Activated T-cell treated with anti-CD3 and anti-CD28 coated beads, Interleukin-2, amount 50 U/mL, for 72 hours (primary cell): ENCODE results near the gene DLG2. TPM values are rescaled to one million over a fixed set of nuclear protein-coding genes. Genes with fewer than 3 reads are reported as not detected.

Experiments used
- ATAC-seq, 2 donors: fragments of 150-1000 bp; cut with Tn5 transposase; replicated peaks in 1 of 2; 2 replicates each; pipeline ENCODE4 v1.10.0; 2021; ENCODE audit warnings: moderate library complexity in 2 of 2, mild to moderate bottlenecking in 1 of 2
- DNase-seq, 2 donors: peaks; one replicate each; pipeline ENCODE4 v3.0.0; 2021 to 2022; ENCODE audit warnings: mixed read lengths in 1 of 2
- H3K27ac Mint-ChIP-seq: one replicate; pipeline ENCODE4 v1.8.0; 2022; ENCODE audit warnings: mild to moderate bottlenecking, moderate library complexity, mixed read lengths
- H3K27me3 Mint-ChIP-seq: one replicate; pipeline ENCODE4 v1.8.0; 2022; ENCODE audit warnings: low read depth, mixed read lengths
- H3K36me3 Mint-ChIP-seq, 2 donors: one replicate each; pipeline ENCODE4 v1.8.0; 2022; ENCODE audit warnings: mixed read lengths in 2 of 2, mild to moderate bottlenecking in 1 of 2; ENCODE audit not compliant: insufficient read depth in 2 of 2
- H3K4me1 Mint-ChIP-seq: one replicate; pipeline ENCODE4 v1.8.0; 2022; ENCODE audit warnings: low read depth, mixed read lengths
- H3K4me3 Mint-ChIP-seq, 2 donors: one replicate each; pipeline ENCODE4 v1.8.0; 2022; ENCODE audit warnings: mild to moderate bottlenecking in 2 of 2, mixed read lengths in 2 of 2, moderate library complexity in 2 of 2
- H3K9me3 Mint-ChIP-seq, 2 donors: one replicate each; pipeline ENCODE4 v1.8.0; 2022; ENCODE audit warnings: mixed read lengths in 2 of 2
- total RNA-seq, 2 donors: library from RNA; stranded (reverse); gene quantifications; one replicate each; pipeline ENCODE4 v1.2.3, GENCODE V29; 2022

The DLG2 gene
- total RNA-seq, 2 donors from 2014 or later: 4.1 to 5.3 TPM

DNA sequence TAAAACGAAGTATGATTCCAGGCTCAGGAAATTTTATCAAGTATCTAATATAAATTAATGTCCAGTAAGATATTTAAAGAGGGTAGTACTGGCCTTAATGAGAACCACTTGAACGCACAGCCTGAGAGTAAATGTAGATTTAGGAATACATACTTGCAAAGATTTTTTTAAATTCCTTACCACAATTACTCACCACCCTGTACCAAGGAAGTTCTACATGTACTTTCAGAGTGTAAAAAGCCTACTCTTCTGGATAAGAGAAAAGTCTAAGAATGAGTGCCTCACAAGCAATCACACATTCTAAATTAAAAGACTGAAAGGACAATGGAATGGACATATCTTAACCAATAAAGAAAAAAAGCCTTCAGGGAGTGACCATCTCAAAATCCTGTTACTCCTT lies 697.4 kb downstream of the DLG2 start:
- no peak overlapping the region for H3K4me3 Mint-ChIP-seq
- DNase-seq (no peak), ATAC-seq (no peak)
- H3K9me3 Mint-ChIP-seq: peaks cover 6 to 18% of the 10 kb centered on the region in 2 donors
- H3K27ac Mint-ChIP-seq: no peak overlapping the region
- no peaks in the 10 kb centered on the region for H3K36me3 Mint-ChIP-seq
- H3K27me3 Mint-ChIP-seq: no peaks in the 10 kb centered on the region
- H3K4me1 Mint-ChIP-seq: no peaks in the 10 kb centered on the region

DNA sequence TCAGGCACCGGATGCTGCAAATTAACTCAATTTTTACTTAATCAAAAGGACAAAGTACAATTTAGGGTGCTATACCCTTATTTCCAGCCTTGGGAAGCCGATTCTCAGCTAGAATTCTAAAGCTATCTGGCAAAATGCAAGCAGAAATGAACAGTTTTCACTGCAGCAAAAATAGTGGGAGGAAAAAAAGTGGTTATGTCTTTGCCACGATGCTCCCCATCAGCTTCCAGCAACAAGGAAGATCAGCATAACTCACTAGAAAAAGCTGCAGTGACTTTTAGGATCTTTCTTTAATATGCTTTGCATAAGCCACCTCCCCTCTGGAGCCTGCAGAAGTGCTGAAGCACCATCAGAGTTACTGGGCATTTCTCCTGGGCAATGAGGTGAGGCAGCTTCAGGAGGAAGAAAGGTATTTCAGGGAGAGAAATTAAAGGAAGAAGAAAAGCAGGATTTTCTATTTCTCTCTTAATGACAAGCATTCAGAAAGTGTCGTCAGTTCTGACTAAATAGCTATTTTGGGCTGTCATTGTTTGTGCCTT lies 702.9 kb downstream of the DLG2 start:
- Mint-ChIP-seq H3K9me3 (peaks cover 0 to 7% of the 10 kb centered on the region in 2 donors), H3K4me3 (no peak overlapping the region), H3K36me3 (peaks cover 0 to 4% of the 10 kb centered on the region in 2 donors), H3K27me3 (no peaks in the 10 kb centered on the region), H3K27ac (no peak overlapping the region), H3K4me1 (no peaks in the 10 kb centered on the region)
- ATAC-seq: no peak
- no peak for DNase-seq

- Mint-ChIP-seq H3K4me1 (no peaks in the 10 kb centered on the region), H3K27ac (no peak overlapping the region), H3K27me3 (no peaks in the 10 kb centered on the region), H3K36me3 (peaks cover 0 to 4% of the 10 kb centered on the region in 2 donors), H3K4me3 (no peak overlapping the region), H3K9me3 (peaks cover 0 to 7% of the 10 kb centered on the region in 2 donors)
- no peak for ATAC-seq
- DNase-seq: no peak
These were observed 703.7 kb downstream of the DLG2 start for GRCh38 chr11:84923489-84923888.

DNA sequence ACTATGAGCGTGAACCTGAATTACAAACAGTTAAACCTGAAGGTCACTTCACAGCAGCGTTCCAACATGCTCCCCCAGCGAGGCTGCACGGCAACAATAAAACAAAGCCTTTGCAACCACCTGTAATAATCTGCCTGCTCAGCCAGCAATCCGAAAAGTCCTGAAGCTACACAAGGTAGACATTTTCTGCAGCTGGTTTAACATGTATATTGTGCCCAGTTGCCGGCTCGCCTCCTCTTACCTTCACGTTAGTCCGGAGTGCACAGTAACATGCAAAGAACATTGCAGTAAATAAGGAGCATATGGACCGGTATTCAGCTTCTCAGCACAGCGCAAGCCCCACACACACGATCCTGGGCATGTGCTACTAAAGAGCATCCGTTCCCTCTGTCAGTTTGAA lies 704.3 kb downstream of the DLG2 start:
- Mint-ChIP-seq H3K27me3 (no peaks in the 10 kb centered on the region), H3K36me3 (peaks cover 0 to 4% of the 10 kb centered on the region in 2 donors), H3K9me3 (peaks cover 0 to 7% of the 10 kb centered on the region in 2 donors), H3K27ac (no peak overlapping the region), H3K4me1 (no peaks in the 10 kb centered on the region), H3K4me3 (no peak overlapping the region)
- DNase-seq: no peak
- ATAC-seq: no peak

GRCh38 chr11:84922212-84922805 lies 704.8 kb downstream of the DLG2 start:
- Mint-ChIP-seq H3K9me3 (peaks cover 0 to 7% of the 10 kb centered on the region in 2 donors), H3K36me3 (peaks cover 0 to 4% of the 10 kb centered on the region in 2 donors), H3K27me3 (no peaks in the 10 kb centered on the region), H3K4me1 (no peaks in the 10 kb centered on the region), H3K27ac (no peak overlapping the region), H3K4me3 (no peak overlapping the region)
- DNase-seq (no peak), ATAC-seq (no peak)

GRCh38 chr11:84914511-84914910 lies 712.6 kb downstream of the DLG2 start:
- Mint-ChIP-seq H3K4me3 (no peak overlapping the region), H3K4me1 (no peaks in the 10 kb centered on the region), H3K27me3 (no peaks in the 10 kb centered on the region), H3K9me3 (peaks cover 8 to 9% of the 10 kb centered on the region in 2 donors), H3K27ac (no peak overlapping the region), H3K36me3 (no peaks in the 10 kb centered on the region)
- DNase-seq: no peak
- ATAC-seq: no peak

GRCh38 chr11:84909740-84910139 lies 717.4 kb downstream of the DLG2 start:
- peaks cover 4 to 10% of the 10 kb centered on the region in 2 donors for H3K9me3 Mint-ChIP-seq
- no peak for DNase-seq
- no peak overlapping the region for H3K4me3 Mint-ChIP-seq
- no peak for ATAC-seq
- no peak overlapping the region for H3K27ac Mint-ChIP-seq
- no peaks in the 10 kb centered on the region for H3K27me3 Mint-ChIP-seq
- no peaks in the 10 kb centered on the region for H3K36me3 Mint-ChIP-seq
- H3K4me1 Mint-ChIP-seq: no peaks in the 10 kb centered on the region

DNA sequence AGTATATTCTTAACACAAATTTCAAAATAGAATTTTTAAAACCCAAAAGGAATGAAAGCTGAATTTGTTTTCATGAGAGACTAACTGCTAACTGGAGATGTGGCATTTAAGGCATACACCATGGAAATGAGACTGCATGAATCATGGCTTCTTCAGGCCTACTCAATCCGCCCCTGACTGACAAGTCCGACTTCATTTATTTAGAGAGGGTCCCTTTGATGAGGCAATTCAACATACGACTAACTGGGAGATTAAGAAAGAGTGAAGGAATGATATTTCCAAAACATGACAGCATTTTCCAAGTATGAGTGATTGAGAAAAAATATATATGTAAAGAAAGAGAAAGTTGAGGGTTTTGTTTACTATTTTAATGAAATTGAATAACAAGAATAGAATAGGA lies 720.1 kb downstream of the DLG2 start:
- Mint-ChIP-seq H3K27ac (no peak overlapping the region), H3K4me1 (no peaks in the 10 kb centered on the region), H3K4me3 (no peak overlapping the region), H3K27me3 (no peaks in the 10 kb centered on the region), H3K9me3 (peaks cover 12 to 16% of the 10 kb centered on the region in 2 donors), H3K36me3 (no peaks in the 10 kb centered on the region)
- ATAC-seq (no peak), DNase-seq (no peak)

- Mint-ChIP-seq H3K36me3 (no peaks in the 10 kb centered on the region), H3K27me3 (no peaks in the 10 kb centered on the region), H3K4me3 (no peak overlapping the region), H3K4me1 (no peaks in the 10 kb centered on the region), H3K27ac (no peak overlapping the region), H3K9me3 (peaks cover 12 to 16% of the 10 kb centered on the region in 2 donors)
- no peak for ATAC-seq
- no peak for DNase-seq
These were observed 721.7 kb downstream of the DLG2 start for GRCh38 chr11:84905411-84905810.

DNA sequence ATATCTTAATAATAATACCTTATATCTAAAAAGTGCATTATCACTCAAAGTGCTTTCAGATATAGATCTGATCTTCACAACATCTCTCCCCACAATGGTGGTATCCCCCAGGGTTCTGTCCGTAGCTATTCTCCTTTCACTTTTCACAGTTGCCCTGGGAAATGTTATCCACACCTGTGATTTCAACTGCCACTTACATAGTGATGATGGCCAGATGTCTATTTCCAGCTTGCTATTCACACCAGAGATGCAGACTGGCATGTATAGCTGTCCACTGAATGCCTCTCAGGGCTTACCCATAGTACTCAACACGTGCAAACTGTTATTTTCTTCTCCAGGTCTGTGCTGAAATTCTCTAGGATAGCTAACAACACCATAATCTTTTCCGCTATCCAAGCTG lies 724.7 kb downstream of the DLG2 start:
- Mint-ChIP-seq H3K36me3 (no peaks in the 10 kb centered on the region), H3K9me3 (peaks cover 16 to 17% of the 10 kb centered on the region in 2 donors), H3K27me3 (no peaks in the 10 kb centered on the region), H3K4me3 (no peak overlapping the region), H3K4me1 (no peaks in the 10 kb centered on the region), H3K27ac (no peak overlapping the region)
- ATAC-seq (no peak), DNase-seq (no peak)

- Mint-ChIP-seq H3K36me3 (no peaks in the 10 kb centered on the region), H3K4me3 (no peak overlapping the region), H3K9me3 (peaks cover 14 to 15% of the 10 kb centered on the region in 2 donors), H3K4me1 (no peaks in the 10 kb centered on the region), H3K27ac (no peak overlapping the region), H3K27me3 (no peaks in the 10 kb centered on the region)
- DNase-seq (no peak), ATAC-seq (no peak)
These were observed 725.2 kb downstream of the DLG2 start for GRCh38 chr11:84901991-84902390.

- no peaks in the 10 kb centered on the region for H3K4me1 Mint-ChIP-seq
- ATAC-seq (no peak), DNase-seq (no peak)
- no peak overlapping the region for H3K4me3 Mint-ChIP-seq
- no peaks in the 10 kb centered on the region for H3K36me3 Mint-ChIP-seq
- no peaks in the 10 kb centered on the region for H3K27me3 Mint-ChIP-seq
- H3K9me3 Mint-ChIP-seq: peaks cover 14% of the 10 kb centered on the region in 2 donors
- H3K27ac Mint-ChIP-seq: no peak overlapping the region
These were observed 727.4 kb downstream of the DLG2 start for GRCh38 chr11:84899740-84900139.

- Mint-ChIP-seq H3K36me3 (no peaks in the 10 kb centered on the region), H3K4me3 (no peak overlapping the region), H3K27me3 (no peaks in the 10 kb centered on the region), H3K4me1 (no peaks in the 10 kb centered on the region), H3K27ac (no peak overlapping the region), H3K9me3 (peaks cover 11% of the 10 kb centered on the region in 2 donors)
- DNase-seq (no peak), ATAC-seq (no peak)
These were observed 728.0 kb downstream of the DLG2 start for GRCh38 chr11:84899134-84899533.

GRCh38 chr11:84894666-84895065 lies 732.5 kb downstream of the DLG2 start:
- Mint-ChIP-seq H3K27me3 (no peaks in the 10 kb centered on the region), H3K27ac (no peak overlapping the region), H3K36me3 (no peaks in the 10 kb centered on the region), H3K4me3 (no peak overlapping the region), H3K4me1 (no peaks in the 10 kb centered on the region), H3K9me3 (peaks cover 7 to 8% of the 10 kb centered on the region in 2 donors)
- DNase-seq (no peak), ATAC-seq (no peak)
